GM20000 (cell line): Measurements from ENCODE around the gene NFATC1.
"Not testable (repeated sequence)": the region's sequence is repeated elsewhere in the genome, so short reads cannot be mapped to it uniquely, and the experiment has no call there.

ENCODE experiments used
- DNase-seq: peaks from one replicate; pipeline ENCODE4 v3.0.0; 2012; ENCODE audit warnings: low spot score
- TF ChIP-seq, protein P1 (sequence below): IDR thresholded peaks from 2 replicates; pipeline ENCODE4 v1.5.1; 2012; ENCODE audit warnings: mild to moderate bottlenecking, control low read depth; ENCODE audit errors: extremely low read depth, missing control alignments

The NFATC1 gene

GRCh38 chr18:79502782-79503181, 107.1 kb downstream of the NFATC1 start:
- TF ChIP-seq, protein P1, sequence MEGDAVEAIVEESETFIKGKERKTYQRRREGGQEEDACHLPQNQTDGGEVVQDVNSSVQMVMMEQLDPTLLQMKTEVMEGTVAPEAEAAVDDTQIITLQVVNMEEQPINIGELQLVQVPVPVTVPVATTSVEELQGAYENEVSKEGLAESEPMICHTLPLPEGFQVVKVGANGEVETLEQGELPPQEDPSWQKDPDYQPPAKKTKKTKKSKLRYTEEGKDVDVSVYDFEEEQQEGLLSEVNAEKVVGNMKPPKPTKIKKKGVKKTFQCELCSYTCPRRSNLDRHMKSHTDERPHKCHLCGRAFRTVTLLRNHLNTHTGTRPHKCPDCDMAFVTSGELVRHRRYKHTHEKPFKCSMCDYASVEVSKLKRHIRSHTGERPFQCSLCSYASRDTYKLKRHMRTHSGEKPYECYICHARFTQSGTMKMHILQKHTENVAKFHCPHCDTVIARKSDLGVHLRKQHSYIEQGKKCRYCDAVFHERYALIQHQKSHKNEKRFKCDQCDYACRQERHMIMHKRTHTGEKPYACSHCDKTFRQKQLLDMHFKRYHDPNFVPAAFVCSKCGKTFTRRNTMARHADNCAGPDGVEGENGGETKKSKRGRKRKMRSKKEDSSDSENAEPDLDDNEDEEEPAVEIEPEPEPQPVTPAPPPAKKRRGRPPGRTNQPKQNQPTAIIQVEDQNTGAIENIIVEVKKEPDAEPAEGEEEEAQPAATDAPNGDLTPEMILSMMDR = no peak
- DNase-seq = no peak

- TF ChIP-seq, protein P1 = no peak
- DNase-seq = no peak
Observed at GRCh38 chr18:79503406-79503805, 107.7 kb downstream of the NFATC1 start.

DNA sequence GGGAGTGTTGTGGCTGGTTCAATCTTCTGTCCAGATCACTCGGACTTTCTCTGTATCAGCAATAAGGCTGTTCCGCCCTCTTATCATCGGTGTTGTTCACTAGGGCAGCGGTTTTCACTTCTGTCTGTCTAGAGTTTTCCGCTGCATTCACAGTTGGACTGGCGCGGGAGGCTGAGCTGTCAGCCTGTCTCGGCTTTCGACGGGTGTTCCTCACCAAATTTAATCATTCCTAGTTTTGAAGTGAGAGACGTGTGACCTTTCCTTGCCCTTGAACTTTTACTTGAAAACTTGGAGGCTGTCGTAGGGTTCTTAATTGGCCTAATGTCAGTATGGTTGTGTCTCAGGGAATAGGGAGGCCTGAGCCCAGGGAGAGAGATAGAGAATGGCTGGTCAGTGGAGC, 108.3 kb downstream of the NFATC1 start:
- TF ChIP-seq, protein P1 = no peak

DNA sequence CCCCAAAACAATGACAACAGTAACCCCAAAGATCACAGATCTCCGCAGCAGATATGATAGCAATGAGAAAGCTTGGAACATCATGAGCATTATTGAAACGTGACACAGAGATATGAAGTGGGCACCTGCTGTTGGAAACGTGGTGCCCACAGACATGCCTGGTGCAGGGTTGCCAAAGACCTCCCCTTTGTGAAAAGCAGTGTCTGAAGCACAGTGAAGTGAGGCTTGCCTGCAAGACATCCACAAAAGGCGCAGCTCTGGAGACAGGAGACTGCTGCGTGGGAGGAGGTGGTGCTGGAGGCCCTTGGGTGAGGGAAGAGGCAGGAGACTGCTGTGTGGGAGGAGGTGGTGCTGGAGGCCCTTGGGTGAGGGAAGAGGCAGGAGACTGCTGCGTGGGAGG, 108.8 kb downstream of the NFATC1 start:
- not testable (repeated sequence) for DNase-seq

More for the DNA sequence above, 108.3 kb downstream of the NFATC1 start:
- no peak for DNase-seq

DNA sequence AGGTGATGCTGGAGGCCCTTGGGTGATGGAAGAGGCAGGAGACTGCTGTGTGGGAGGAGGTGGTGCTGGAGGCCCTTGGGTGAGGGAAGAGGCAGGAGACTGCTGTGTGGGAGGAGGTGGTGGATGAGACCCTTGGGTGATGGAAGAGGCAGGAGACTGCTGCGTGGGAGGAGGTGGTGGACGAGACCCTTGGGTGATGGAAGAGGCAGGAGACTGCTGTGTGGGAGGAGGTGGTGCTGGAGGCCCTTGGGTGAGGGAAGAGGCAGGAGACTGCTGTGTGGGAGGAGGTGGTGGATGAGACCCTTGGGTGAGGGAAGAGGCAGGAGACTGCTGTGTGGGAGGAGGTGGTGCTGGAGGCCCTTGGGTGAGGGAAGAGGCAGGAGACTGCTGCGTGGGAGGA, 109.7 kb downstream of the NFATC1 start:
- not testable (repeated sequence) for DNase-seq

DNA sequence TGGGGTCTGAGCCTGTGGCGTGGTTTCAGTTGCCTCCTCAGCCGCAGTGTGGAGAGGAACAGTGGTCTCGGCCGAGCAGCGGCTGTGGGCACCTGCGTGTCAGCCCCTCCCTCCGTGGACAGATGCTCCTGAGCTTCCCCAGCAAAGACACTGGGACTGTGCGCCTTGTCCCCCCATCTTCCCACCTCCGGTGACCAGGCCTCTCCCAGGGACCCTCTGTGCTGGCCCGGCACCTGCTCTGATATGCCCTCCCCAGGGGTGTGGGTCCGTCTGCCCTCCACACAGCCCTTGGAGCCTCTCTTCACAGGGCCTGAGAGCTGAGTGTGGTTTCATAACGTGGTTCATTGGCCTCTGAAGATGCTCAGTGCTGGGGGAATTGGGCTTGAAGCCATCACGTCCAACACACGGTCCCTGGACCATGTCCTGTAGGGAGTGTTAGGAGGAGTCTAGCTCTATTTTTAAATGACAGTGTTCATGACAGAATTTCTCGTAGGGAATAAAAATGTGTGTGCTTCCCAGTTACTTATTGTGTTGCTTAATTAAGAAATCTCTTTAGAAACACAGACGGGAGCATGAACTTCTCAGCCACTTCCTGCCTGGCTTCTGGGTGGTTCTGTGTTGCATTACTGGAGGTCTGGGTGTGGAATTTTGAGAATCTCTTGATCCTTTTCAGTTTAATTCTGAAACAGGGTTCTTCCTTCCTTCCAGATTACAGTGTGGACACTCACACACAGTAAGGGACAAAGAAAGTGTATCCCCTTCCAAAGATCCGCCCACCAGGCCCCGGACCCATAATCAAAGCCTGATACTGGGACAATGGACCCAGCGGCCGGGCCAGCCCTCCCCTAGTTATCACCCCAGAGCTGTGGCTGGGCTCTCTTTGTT, 110.7 kb downstream of the NFATC1 start:
- no peak for DNase-seq

DNA sequence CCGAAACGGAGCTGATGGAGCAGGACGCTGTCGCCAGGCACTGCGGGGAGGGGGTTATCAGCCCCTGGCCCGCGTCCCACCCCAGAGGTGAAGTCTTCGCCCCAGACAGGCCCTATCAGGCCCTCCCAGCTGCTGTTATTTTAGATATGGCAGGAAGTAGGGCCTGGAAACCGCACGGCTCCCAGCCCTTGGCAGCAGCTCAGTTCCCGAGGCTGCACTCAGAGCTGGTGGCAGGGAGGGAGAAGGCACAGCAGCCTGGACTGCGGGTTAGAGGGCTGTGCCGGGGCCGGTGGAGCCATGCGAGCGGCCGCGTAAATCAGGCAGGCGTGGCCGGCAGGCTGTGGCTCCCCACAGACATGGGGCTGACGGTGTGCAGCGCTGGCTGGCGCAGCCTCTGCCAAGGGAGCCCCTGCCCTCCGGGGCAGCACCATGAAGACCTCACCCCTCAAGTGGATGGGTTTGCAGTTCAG, 111.4 kb downstream of the NFATC1 start:
- no peak for DNase-seq
- TF ChIP-seq, protein P1 = no peak

More for the DNA sequence above, 110.7 kb downstream of the NFATC1 start:
- TF ChIP-seq, protein P1 = no peak

DNA sequence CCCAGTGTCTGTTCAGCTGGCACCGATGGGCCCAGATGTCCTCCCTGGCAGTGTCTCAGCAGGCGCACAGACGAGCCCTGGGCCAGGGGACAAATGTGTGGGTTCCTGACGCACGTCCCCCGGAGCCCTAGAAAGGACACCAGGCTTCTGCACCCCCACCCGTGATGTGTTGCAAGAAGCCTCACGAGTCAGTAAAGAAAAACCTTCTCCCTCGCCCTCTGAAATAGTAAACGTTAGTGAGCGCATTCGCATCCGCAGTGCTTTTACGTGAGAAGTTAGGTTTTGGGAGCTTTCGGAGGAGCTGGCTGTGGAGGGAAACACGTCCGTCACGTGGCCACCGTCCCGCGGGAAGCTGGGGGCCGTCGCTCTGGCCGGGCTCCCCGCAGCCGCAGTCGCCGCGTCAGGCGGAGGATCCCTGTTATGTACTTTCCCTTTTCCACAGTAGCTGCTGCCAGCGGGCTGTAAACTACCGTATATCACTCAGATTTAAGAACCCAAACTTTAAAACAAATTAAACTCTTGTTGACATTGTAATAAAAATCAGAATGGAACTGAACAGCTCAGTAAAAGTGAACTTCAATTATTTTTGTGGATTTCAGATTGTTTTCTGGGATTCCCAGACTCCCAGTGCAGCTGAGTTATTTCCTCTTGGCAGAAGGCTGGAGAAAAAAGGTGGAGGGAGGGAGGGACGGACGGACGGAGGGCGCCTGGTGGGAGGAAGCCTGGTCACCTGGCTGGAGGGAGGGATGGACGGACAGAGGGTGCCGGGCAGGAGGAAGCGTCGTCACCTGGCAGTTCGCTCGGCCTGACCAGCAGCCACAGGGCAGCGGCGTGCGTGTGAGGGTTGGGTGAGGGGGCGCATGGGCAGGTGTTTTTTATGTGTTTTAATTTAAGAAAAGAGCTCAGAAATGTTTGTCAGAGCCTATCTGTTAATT, 112.1 kb downstream of the NFATC1 start:
- no peak for DNase-seq
- TF ChIP-seq, protein P1 = no peak
